ENCODE data around the gene TRDMT1.

TRDMT1 gene

GRCh38 chr10:17125206-17125893 is 76.1 kb downstream of the TRDMT1 start:
- no peak for DNase-seq

- no peak for DNase-seq
Observed at GRCh38 chr10:17123961-17124360, 77.5 kb downstream of the TRDMT1 start.

- DNase-seq: no peak
Observed at GRCh38 chr10:17122726-17123661, 78.5 kb downstream of the TRDMT1 start.

GRCh38 chr10:17122052-17122451 is 79.4 kb downstream of the TRDMT1 start:
- DNase-seq: no peak

GRCh38 chr10:17120694-17121093 is 80.8 kb downstream of the TRDMT1 start:
- no peak for DNase-seq

- DNase-seq: no peak
Observed at GRCh38 chr10:17119845-17120244, 81.6 kb downstream of the TRDMT1 start.

GRCh38 chr10:17116193-17116592 is 85.3 kb downstream of the TRDMT1 start:
- DNase-seq: no peak

GRCh38 chr10:17115683-17116082 is 85.8 kb downstream of the TRDMT1 start:
- DNase-seq: peak; percentile 32

GRCh38 chr10:17114878-17115444 is 86.5 kb downstream of the TRDMT1 start:
- peak; percentile 50 for DNase-seq

- no peak for DNase-seq
Observed at GRCh38 chr10:17113889-17114540, 87.5 kb downstream of the TRDMT1 start.

- DNase-seq: no peak
Observed at GRCh38 chr10:17113346-17113745, 88.1 kb downstream of the TRDMT1 start.

GRCh38 chr10:17112566-17112965 is 88.9 kb downstream of the TRDMT1 start:
- DNase-seq: no peak

- peak; percentile 85 for DNase-seq
Observed at GRCh38 chr10:17109475-17110207, 91.8 kb downstream of the TRDMT1 start.

- peak; percentile 24 for DNase-seq
Observed at GRCh38 chr10:17109046-17109445, 92.4 kb downstream of the TRDMT1 start.

GRCh38 chr10:17106991-17107390 is 94.5 kb downstream of the TRDMT1 start:
- DNase-seq: no peak

GRCh38 chr10:17101910-17102266 is 99.6 kb downstream of the TRDMT1 start:
- DNase-seq: peak; percentile 54

- peak; percentile 77 for DNase-seq
Observed at GRCh38 chr10:17101257-17101909, 100.1 kb downstream of the TRDMT1 start.

GRCh38 chr10:17100586-17100985 is 100.9 kb downstream of the TRDMT1 start:
- DNase-seq: peak; percentile 17

GRCh38 chr10:17098012-17098411 is 103.5 kb downstream of the TRDMT1 start:
- DNase-seq: no peak
